ENCODE results near the gene DEAF1. TPM values are rescaled to one million over a fixed set of nuclear protein-coding genes. Genes with fewer than 3 reads are reported as not detected.

The DEAF1 gene
- polyA plus RNA-seq, 1 donor (not counting 4 experiments of a cell fraction or from before 2014, with no cell fraction given): 8.1 TPM

GRCh38 chr11:608791-609251 lies 86.2 kb downstream of the DEAF1 start:
- Histone ChIP-seq H2AFZ (ENCODE audit: control insufficient read depth, low read length) (no peak overlapping the region), H3K9me3 (ENCODE audit: control insufficient read depth, low read depth, low read length) (no peaks in the 10 kb centered on the region), H3K4me3 (ENCODE audit: control insufficient read depth in 2 of 3, extremely low read depth in 1 of 3, insufficient read depth in 2 of 3, low read depth in 1 of 3, low read length in 3 of 3) (no peak overlapping the region), H4K20me1 (ENCODE audit: control insufficient read depth, extremely low read depth, insufficient read depth, low read length) (peaks cover 15% of the 10 kb centered on the region), H3K4me2 (ENCODE audit: control insufficient read depth, extremely low read depth, insufficient read depth, low read depth, low read length) (no peak overlapping the region), H3K9me1 (ENCODE audit: control insufficient read depth, extremely low read depth, insufficient read depth, low read length) (no peaks in the 10 kb centered on the region), H3K79me2 (ENCODE audit: control insufficient read depth, insufficient read depth, low read length) (no peaks in the 10 kb centered on the region), H3K27me3 (ENCODE audit: control insufficient read depth, extremely low read depth, insufficient read depth, low read length) (no peaks in the 10 kb centered on the region), H3K36me3 (ENCODE audit: control insufficient read depth in 2 of 2, extremely low read depth in 1 of 2, insufficient read depth in 2 of 2, low read length in 2 of 2) (peaks cover 59 to 74% of the 10 kb centered on the region in 2 experiments), H3K4me1 (ENCODE audit: control insufficient read depth, extremely low read depth, insufficient read depth, low read length) (peaks cover 26% of the 10 kb centered on the region), H3K9ac (ENCODE audit: control insufficient read depth, extremely low read depth, insufficient read depth, low read length) (no peak overlapping the region), H3K27ac (ENCODE audit: control insufficient read depth, insufficient read depth, low read length) (no peak overlapping the region)
- DNase-seq (ENCODE audit: low read depth, low spot score) (no peak), FAIRE-seq (no peak)
- dilution Hi-C loops (cut with MboI; ENCODE audit: extremely low pct_ligation_motif_present, low sequenced_read_pairs): no loop called here
- TF ChIP-seq, protein P1, sequence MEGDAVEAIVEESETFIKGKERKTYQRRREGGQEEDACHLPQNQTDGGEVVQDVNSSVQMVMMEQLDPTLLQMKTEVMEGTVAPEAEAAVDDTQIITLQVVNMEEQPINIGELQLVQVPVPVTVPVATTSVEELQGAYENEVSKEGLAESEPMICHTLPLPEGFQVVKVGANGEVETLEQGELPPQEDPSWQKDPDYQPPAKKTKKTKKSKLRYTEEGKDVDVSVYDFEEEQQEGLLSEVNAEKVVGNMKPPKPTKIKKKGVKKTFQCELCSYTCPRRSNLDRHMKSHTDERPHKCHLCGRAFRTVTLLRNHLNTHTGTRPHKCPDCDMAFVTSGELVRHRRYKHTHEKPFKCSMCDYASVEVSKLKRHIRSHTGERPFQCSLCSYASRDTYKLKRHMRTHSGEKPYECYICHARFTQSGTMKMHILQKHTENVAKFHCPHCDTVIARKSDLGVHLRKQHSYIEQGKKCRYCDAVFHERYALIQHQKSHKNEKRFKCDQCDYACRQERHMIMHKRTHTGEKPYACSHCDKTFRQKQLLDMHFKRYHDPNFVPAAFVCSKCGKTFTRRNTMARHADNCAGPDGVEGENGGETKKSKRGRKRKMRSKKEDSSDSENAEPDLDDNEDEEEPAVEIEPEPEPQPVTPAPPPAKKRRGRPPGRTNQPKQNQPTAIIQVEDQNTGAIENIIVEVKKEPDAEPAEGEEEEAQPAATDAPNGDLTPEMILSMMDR (optimal IDR thresholded peaks at IDR 0.05 in 1 of 3, IDR thresholded peaks at IDR 0.05 in 1 of 3, conservative IDR thresholded peaks at IDR 0.05 in 1 of 3; ENCODE audit: extremely low read depth in 1 of 3, insufficient read depth in 2 of 3, low read length in 3 of 3): no peak
- no peak for TF ChIP-seq EZH2 (IDR thresholded peaks at IDR 0.05; ENCODE audit: low read length)

DNA sequence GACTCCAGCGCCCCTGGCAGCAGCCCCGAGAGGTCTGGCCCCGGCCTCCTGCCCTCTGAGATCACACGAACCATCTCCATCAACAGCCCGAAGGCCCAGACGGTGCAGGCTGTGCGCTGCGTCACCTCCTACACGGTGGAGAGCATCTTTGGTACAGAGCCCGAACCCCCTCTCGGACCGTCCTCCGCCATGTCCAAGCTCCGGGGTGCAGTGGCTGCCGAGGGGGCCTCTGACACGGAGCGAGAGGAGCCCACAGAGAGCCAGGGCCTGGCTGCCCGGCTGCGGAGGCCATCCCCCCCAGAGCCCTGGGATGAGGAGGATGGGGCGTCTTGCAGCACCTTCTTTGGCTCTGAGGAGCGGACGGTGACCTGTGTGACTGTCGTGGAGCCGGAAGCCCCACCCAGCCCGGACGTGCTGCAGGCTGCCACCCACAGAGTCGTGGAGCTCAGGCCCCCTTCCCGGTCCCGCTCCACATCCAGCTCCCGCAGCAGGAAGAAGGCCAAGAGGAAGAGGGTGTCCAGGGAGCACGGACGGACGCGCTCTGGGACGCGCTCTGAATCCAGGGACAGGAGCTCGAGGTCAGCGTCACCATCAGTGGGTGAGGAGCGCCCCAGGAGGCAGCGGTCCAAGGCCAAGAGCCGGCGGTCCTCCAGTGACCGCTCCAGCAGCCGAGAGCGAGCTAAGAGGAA lies 86.9 kb downstream of the DEAF1 start:
- DNase-seq (ENCODE audit: low read depth, low spot score) (no peak), FAIRE-seq (no peak)
- dilution Hi-C loops (cut with MboI; ENCODE audit: extremely low pct_ligation_motif_present, low sequenced_read_pairs): no loop called here
- Histone ChIP-seq H3K4me3 (ENCODE audit: control insufficient read depth in 2 of 3, extremely low read depth in 1 of 3, insufficient read depth in 2 of 3, low read depth in 1 of 3, low read length in 3 of 3) (no peak overlapping the region), H3K4me1 (ENCODE audit: control insufficient read depth, extremely low read depth, insufficient read depth, low read length) (peaks cover 21% of the 10 kb centered on the region), H4K20me1 (ENCODE audit: control insufficient read depth, extremely low read depth, insufficient read depth, low read length) (peaks cover 13% of the 10 kb centered on the region), H3K9me3 (ENCODE audit: control insufficient read depth, low read depth, low read length) (no peaks in the 10 kb centered on the region), H3K27ac (ENCODE audit: control insufficient read depth, insufficient read depth, low read length) (no peak overlapping the region), H3K9ac (ENCODE audit: control insufficient read depth, extremely low read depth, insufficient read depth, low read length) (no peak overlapping the region), H3K79me2 (ENCODE audit: control insufficient read depth, insufficient read depth, low read length) (no peaks in the 10 kb centered on the region), H3K9me1 (ENCODE audit: control insufficient read depth, extremely low read depth, insufficient read depth, low read length) (no peaks in the 10 kb centered on the region), H3K36me3 (ENCODE audit: control insufficient read depth in 2 of 2, extremely low read depth in 1 of 2, insufficient read depth in 2 of 2, low read length in 2 of 2) (peaks cover 59 to 73% of the 10 kb centered on the region in 2 experiments), H3K27me3 (ENCODE audit: control insufficient read depth, extremely low read depth, insufficient read depth, low read length) (no peaks in the 10 kb centered on the region), H3K4me2 (ENCODE audit: control insufficient read depth, extremely low read depth, insufficient read depth, low read depth, low read length) (no peak overlapping the region), H2AFZ (ENCODE audit: control insufficient read depth, low read length) (no peak overlapping the region)
- TF ChIP-seq, protein P1 (optimal IDR thresholded peaks at IDR 0.05 in 1 of 3, IDR thresholded peaks at IDR 0.05 in 1 of 3, conservative IDR thresholded peaks at IDR 0.05 in 1 of 3; ENCODE audit: extremely low read depth in 1 of 3, insufficient read depth in 2 of 3, low read length in 3 of 3): no peak
- TF ChIP-seq EZH2 (IDR thresholded peaks at IDR 0.05; ENCODE audit: low read length): no peak

Data from keratinocyte (primary cell).